Measurements from ENCODE around the gene SH3RF1.
"Not testable (repeated sequence)": the region's sequence is repeated elsewhere in the genome, so short reads cannot be mapped to it uniquely, and the experiment has no call there.

Gene SH3RF1

DNA sequence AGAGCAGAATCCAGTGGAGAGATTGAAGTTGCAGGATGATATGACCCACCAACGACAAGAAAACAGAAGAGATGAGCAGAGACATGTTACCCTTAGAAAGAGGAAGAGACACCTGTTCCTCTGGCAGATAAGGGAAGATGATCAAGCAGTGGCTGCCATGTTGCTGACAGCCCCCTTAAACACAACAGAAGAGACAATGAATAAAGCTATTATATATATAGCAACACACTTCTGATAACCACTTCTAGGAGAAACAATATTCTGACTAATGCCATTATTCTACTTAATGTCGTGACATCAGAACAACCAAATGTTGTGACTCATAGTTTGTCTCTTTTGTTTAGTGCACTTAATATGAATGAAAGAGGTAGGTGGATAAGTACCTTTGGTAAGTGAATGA is 44.9 kb downstream of the SH3RF1 start:
- DNase-seq = peak; percentile 55

DNA sequence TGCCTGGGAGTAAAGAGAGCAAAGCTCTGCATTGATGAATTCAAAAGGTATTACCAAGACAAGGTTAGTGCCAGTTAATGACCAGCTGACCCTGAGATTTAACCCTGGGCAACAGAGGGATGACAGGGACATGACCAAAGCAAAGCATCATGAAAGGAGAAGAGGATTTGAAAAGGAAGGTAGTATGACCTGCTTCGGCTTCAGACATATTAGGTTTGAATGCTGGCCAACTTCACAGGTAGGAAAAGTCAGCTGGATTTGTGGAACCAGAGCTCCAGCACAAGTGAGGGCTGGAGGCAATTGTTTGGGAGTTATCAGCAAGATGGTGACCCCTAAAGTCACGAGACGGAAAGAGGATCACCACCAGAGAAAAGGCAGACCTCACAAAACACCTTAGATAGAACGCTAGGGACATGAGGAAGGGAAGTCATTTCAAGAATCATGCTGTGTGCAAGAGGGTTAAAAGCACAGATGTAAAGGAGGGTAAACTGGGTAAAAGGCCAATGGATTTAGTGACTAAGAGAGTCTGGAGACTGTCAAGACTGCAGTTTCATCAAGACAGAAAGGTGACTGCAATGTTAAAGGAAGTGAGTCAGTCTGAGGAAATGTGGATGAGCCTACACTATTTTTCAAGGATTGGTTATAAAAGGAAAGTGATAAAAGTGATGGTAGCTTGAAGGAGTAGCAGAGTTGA is 45.6 kb downstream of the SH3RF1 start:
- DNase-seq = peak; percentile 97

DNA sequence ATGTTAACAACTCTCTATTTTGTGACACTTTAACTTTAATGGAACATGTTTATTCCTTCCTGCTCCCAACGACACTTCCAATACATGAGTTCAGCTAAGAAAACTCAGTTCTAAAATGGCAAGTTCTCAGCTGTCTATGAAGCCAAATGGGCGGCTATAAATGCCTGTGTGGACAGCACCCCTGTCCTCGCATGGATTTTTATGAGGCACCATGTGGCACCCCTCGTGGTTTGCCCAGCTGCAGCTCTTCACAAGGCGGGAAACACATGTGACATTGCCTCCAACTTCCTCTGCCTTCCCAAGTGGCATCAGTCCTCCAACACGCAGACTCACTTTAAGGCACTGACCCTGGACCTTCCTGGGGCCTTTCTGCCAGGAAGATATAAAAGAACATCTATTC is 48.0 kb downstream of the SH3RF1 start:
- DNase-seq = no peak

DNA sequence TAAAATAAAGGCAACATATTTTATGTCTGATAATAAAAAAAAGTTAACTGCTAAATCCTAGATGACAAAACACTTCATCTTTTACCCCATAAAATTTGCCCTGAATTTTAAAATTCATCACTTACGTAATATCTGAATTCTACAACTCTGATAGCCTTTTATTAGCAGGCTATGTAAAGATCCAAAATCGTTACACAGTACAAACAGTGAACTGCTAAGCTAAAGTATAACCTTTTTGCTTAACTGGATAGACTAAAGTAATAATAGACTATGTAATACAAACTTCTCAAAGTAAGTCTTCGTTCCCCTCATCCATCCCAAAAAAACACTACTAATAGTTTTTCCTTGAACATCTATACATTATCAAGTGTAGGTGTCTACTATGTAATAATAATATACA is 49.1 kb downstream of the SH3RF1 start:
- no peak for DNase-seq

DNA sequence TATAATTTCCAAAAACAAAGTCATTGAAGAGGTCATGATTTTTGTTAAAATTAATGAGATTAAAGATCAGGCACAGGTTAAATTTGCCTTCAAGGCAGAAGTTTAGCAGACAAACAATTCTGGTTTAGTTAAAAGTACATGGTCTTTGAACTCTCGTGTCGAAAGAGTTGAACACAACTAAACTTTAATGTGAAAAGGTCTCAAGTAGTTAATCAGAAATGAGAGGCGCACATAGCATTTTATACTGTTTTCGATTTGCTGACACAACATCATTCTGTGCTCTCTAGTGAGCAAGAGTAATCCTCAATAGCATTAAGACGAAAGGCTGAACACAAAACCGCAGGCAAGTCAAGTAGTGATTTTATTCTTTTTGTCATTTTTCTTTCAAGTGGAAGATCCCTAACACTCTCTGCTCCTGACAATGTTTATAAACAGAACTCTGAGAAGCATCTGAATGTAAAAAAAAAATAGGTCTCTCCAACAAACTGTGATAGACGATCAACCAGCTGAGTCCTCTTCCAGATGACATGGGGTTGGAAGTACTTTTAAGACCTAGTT is 49.8 kb downstream of the SH3RF1 start:
- no peak for DNase-seq

DNA sequence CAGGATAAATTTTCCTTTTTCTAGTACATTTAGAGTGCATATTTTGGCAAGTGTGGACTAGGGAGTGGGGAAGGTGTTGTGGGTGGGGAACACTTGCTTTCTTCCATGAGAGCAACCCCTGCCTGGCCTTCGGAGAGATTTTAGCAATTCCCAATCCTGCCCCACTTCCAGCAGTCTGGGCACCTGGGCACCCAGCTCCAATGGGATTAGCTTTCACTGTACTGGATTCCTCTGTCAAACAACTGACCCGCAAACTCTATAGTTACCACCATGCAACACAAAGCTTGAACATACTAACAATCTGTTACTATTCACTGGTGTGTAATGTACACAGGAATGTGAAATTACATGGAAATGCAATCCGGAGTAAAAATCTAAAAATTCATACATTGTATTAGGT is 50.3 kb downstream of the SH3RF1 start:
- DNase-seq = no peak

DNA sequence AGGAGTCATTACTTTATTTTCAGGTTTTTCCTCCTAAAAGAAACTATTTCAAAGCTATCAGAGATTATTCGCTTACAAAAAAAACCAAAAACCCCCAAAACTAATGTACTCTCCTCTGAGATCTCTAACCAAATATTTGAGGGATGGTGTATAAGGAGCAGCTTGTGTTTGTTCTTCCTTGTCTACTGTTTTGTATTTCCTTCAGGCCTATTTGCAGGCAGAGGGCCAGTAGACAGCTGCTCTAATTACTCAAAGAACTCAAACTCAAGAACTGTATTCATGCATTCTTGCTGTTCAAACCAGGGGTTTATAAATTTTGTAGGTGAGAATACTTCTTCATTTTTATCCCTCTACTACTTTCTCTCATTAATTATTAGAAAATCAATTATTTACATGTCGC is 51.3 kb downstream of the SH3RF1 start:
- DNase-seq = no peak

DNA sequence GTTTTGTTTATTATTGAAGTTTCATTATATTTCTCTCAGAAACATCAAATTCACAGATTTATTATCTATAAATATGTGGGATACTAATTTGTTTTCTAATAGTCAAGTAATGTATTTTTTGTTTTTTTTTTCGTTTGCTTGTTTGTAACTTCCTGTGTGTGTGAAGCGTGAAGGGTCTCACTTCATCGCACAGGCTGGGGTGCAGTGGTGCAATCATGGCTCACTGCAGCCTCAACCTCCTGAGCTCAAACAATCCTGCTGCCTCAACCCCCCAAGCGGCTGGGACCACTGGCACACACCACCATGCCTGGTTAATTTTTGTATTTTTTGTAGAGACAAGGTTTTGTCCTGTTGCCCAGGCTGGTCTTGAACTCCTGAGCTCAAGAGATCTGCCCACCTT is 55.1 kb downstream of the SH3RF1 start:
- DNase-seq = no peak

DNA sequence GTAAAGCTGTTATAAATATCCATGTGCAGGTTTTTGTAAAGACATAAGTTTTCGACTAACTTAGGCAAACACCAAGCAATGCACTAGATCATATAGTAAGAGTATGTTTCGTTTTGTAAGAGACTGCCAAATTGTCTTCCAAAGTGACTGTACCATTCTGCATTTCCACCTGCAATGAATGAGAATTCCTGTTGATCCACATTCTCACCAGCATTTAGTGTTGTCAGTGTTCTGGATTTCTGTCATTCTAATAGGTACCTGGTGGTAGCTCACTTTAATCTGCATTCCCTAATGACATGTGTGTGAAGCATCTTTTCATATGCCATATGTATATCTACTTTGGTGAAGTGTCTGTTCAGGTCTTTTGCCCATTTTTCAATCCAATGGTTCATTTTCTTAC is 57.8 kb downstream of the SH3RF1 start:
- DNase-seq = no peak

DNA sequence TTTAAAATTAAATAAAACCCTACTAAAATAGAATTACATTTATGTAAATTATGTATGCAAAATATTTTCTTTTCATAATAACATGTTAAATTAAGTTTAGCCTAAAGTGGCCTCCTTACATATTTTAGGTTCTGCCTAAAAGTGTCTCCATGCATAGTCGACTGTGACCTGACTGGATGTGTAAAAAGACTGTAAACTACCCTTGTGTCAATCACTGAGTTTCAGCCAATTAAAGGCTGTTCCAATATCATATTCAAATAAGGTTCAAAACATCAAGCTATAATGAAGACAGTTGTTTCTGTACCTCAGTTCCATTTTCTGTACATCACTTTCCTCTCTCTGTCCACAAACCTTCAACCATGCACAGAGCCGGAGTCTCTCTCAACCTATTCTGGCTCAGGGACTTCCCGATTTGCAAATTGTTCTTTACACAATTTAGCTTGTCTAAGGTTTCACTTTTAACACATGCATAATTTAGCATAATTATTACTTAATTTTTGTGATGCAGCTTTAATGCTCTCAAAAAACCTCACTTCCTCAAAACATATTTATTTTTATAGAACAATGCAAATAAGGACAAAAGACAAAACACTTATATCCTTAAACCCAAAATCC is 60.1 kb downstream of the SH3RF1 start:
- no peak for DNase-seq

DNA sequence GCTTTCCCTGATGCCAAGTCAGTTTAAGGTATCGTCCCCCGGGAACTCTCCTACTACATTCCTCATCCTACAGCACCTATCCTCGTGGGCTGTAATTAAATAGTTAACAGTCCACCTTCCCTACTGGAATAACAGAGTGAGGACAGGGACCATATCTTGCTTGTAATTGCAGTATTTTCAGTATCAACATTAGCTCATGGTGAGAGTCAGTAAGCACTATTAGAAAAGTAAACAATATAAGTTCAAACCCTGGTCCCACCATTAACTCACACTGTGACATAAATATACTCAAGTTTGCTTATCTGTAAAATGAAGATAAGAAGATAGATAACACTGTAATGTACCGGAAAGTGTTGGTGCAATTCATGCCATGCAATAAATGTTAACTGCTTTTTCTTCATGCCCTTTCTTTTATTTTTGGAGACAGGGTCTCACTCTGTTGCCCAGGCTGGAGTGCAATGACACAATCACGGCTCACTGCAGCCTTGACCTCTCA is 61.3 kb downstream of the SH3RF1 start:
- no peak for DNase-seq

DNA sequence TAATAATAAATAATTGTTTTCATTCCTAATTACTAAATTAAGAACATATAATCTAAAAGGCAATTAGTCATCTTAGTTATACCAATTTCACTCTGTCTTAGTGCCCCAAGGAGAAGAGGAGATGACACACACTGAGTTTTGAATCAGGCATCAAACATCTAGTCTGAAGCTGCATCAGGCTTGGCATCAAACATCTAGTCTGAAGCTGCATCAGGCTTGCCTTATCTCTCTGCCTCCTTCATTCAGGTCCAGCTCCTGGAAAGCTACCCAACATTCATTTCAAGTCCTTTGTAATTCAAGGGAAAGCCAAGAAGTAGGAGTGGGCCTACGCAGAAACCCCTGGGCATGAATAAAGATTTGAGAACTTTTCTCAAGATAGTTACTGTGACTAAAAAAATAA is 62.2 kb downstream of the SH3RF1 start:
- DNase-seq = peak; percentile 42

DNA sequence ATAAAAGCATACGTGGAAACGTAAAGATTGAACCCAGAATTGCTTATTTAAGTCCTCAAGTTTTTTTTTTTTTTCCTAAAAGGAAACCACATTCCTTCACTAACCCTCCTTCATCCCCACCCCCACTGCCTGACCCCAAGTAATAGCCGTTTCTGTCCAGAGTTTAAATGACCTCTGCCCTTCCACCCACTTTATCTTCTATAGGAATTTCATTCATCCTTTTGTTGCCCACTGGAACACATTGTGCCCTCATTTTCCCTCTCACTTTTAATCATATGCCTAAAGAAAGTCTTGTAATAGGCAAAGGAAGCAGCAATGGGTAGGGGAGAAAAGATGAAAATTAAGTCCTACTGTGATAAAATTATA is 62.7 kb downstream of the SH3RF1 start:
- no peak for DNase-seq

DNA sequence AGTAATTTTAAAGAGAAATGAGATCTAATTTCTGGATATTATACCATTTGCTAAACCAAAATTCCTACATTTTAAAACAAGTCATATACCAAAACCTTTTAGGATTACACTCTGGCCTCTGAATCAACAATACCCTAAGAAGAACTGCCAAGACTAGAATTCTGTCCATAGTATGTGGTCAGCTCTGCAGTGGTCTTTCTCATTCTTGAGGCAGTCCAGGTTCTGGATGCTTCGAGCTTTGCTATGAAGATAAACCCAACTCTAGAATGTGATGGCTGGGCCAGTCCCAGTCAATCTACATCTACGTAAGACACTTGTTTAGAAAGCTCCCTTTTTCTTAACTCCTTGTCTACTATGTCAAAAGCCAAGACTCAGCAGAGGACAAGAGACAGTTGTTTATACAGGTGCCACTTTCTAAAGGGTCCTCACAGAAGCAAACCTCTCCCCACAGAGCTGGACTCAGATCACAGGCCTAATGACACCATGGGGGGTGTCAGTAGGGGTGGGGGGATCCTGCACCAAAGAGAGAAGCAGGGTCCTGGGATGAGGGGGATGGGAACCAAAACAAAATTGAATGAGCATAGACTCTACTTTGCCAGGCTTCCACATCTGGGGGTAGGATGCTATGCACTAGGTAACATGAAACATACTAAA is 63.2 kb downstream of the SH3RF1 start:
- no peak for DNase-seq

DNA sequence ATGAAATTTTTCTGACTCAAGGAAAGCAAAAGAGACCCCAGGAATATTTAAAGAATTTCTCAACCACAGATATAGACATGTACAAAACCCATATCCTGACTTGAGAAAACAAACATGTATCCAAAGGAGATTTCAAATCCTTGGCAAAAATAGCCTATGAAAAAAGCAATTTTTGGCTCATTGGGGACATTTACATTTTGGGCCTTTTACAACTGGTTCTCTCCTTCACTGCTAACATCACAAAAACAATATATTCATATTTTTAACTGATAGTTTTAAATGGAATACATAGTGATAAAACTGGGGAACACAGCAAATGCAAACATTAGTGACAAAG is 65.0 kb downstream of the SH3RF1 start:
- DNase-seq = no peak

DNA sequence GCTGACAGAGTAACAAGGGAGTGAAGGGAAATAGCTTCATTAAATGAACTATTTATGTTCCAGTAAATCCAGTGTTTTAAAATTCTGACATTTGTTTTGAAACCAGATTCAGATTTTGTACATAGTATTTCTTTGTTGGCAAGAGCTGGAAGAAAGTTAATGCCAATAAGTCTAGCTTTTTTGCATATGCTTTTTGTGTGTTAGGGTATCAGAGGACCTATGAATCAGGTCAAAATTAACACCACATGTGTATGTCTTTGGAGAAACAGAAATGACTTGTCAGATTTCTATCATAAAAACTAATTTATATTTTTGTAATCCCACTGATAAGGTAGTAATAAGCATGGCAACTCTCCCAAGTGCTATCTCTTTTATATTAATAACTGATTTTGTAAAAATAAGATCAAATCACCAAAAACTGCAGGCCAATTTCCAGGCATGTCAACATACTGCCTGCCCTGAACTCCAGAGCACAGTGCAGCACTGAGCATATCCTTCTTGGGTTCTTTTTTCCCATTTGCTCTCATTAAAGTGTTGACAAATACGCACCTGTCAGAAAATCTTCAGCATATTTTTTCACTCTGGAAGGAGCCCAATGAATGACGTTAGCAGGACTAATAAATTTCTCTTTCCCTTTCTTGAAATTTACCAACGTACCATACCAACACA is 65.5 kb downstream of the SH3RF1 start:
- DNase-seq = no peak

DNA sequence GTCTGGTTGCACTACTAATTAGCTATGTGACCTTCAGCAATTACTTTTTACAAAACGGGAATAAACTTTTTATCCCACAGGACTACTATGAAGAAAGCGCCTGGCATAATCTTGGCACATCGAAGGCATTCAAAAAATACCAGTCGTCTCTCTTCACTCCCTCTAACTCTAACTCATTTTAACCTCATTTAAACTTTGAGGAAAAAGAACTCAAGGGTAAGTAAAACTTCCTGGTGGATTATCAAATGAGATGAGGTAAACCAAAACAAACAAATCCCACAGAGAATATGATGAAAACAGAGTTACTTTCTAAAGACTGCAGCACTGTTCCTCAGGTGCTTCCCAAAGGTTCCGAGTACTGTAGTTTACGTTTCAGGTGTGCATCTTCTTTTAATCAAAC is 66.9 kb downstream of the SH3RF1 start:
- DNase-seq = no peak

DNA sequence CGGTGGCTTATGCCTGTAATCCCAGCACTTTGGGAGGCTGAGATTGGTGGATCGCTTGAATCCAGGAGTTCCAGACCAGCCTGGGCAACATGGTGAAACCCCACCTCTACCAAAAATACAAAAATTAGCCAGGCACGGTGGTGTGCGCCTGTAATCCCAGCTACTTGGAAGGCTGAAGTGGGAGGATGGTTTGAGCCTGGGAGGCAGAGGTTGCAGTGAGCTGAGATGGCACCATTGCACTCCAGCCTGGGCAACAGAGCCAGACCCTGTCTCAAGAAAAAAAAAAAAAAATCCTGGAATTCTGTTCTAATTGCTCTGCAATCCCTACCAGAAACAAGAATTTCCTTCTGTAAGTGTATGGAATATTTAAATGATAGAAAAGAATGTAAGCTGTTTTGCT is 67.5 kb downstream of the SH3RF1 start:
- not testable (repeated sequence) for DNase-seq

DNA sequence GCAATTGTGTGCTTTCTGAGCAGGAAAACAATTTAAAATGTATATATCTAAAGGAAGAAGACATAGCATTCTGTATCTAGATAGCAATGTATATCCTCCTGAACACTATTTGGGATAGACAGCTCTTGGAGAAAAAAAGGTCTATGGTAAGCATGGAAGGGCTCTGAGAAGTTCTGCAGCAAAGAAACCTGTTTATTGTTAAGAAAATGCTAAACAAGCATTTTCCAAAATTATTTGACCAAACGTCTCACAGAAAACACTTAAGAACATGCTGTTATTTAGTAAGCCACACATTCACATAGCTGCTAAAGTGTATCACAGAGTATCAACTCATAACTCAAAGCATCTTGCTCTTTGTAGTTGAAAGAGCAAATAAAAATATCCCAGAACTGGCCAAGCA is 67.9 kb downstream of the SH3RF1 start:
- no peak for DNase-seq

DNA sequence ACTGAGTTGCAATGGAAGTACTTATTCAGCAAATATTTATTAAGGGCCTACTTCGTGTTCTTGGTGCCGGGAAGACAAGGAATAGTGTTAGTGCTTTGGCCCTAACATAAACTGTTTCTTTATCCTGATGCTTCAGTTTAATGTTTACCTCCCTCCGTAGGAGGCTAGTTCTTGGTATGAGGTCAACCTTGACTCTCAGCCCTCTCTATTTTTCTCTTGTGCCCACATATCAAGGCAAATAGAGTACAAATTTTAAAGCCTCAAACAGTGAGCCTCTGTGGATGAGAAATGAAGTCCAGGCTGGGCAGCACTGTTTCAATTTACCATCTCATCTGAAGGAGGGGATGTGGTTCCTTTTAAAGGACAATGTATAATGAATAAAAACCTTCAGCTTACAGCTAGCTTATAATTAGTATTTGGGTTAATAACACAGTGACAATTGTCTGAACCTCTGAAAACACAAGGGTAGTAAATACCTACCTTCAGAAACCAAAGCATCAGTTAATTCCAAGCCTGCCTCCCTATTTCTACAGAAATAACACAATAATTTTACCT is 68.5 kb downstream of the SH3RF1 start:
- no peak for DNase-seq

DNA sequence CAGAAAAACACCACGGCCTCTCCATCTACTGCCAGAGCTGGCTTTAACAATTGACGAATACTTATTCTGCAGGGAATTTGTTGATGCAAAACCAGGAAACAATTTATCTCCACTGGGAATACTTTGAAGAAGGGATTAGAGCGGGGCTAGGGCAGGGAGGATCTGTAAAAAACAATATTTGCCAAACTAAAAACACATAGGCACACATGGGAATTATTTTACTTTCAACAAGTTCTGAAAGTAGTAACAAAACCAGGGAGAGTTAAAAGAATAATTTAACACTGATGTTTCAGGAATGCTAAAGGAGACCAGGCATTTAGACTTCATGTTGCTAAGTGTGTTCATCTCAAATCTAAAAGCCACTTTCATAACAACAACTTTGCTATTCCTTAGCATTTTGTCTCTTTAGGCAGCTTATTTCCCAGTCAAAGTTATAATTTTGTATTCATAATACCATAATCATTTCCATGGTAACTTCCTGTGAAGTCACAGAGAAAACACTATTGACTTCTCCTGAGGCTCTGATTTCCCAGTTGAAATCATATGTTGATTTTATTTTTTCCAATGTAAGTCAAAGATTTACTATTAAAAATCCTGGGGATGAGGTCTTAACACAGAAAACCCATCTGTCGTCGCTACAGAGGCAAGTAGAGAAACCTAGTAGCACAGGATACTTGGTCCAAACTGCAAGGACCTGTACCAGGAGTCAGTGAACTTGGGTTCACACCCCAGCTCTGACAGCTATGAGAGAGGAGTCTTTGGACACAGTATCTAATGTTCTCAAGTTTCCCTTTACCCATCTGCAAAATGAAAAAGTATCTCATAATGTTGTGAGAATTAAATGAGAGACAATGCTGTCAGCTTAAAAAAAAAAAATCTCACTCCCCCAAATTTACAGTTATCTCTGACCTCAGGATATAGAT is 69.3 kb downstream of the SH3RF1 start:
- DNase-seq = peak; percentile 67
